NCI-H2081 (cell line): ENCODE results near the gene YTHDF1.
A peak's percentile ranks its signal among the peaks of the same experiment; 100 is the strongest.

Source experiments
- DNase-seq, 2 experiments: peaks; one replicate each; lab custom pipeline; 2025; lab: John Stamatoyannopoulos, UW

The YTHDF1 gene

DNA sequence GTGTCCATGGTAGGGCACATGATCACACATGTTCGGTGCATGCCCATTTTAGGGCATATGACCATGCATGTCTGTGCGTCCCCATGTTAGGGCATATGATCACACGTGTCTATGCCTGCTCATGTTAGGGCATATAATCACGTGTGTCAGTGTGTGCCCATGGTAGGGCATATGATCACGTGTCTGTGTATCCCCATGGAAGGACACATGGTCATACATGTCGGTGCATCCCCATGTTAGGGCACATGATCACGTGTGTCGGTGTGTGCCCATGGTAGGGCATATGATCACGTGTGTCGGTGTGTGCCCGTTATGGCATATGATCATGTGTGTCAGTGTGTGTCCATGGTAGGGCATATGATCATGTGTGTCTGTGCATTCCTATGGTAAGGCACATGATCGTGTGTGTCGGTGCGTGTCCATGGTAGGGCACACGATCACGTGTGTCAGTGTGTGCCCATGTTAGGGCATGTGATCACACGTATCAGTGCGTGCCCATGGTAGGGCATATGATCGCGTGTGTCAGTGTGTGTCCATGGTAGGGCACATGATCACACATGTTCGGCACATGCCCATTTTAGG is 30.6 kb downstream of the YTHDF1 start:
- no peak for DNase-seq

DNA sequence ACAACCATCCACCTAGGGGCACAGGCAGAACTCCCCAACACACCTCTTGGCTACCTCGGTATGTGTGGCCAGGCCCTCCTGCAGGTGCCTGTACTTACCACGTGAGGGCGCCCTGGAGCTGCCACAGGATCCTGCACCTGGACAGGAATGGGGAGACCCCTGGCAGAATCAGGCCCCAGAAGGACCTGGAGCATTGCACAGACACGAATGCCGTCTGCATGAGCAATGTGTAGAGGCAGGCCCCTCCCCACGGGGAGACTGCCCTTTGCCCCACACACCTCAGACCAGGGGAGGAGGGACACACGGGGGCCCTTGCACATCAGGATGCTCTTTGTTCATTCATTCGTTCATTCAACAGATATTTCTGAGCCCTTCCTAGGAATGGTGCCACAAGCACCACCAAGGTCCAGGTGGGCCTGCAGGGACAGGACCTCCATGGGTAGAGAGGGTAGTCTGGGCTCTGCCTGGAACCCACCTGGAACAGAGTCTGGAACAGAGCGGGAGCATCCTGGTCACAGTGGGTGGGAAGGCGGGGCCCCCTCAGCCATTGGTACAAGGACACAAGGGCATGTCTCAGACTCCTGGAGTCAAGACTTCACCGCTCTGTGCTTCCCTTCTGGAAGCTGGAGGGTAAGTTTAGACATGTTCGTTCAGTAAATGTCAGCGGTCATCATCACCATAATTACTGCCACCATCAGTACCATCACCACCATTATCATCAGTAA is 32.3 kb downstream of the YTHDF1 start:
- peak; percentile 40 to 48 for DNase-seq

- no peak for DNase-seq
These were observed 33.0 kb downstream of the YTHDF1 start for GRCh38 chr20:63182946-63183415.

GRCh38 chr20:63182425-63182824 is 33.5 kb downstream of the YTHDF1 start:
- no peak for DNase-seq

GRCh38 chr20:63181226-63181625 is 34.7 kb downstream of the YTHDF1 start:
- DNase-seq = no peak

DNA sequence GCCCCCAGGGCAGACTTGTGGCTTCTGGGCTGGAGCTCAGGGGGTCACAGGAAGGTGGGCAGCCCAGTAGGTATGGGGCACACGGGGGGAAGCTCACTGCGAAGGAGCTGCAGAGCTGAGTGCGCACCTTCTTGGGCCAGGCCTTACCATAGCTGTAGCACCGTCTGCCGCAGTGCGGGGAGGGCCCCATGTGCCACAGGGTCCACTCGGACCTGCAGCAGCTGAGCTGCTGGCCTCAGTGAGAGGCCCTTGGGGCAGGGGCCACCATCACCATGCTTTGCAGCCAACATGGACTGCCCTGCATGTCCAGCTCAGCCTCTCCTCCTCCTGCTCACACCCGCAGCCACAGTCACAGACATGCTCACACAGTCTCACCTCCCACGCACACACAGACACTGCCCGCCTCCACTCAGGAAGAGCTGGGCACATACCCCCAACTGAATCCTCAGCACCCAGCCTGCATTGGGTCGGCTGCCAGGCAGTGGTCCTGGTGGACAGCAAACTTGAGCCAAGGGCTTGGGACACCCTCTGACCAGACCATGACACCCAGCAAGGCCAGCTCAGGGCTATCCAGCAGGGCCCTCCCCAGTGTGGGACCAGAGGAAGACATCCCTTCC is 35.3 kb downstream of the YTHDF1 start:
- no peak for DNase-seq

DNA sequence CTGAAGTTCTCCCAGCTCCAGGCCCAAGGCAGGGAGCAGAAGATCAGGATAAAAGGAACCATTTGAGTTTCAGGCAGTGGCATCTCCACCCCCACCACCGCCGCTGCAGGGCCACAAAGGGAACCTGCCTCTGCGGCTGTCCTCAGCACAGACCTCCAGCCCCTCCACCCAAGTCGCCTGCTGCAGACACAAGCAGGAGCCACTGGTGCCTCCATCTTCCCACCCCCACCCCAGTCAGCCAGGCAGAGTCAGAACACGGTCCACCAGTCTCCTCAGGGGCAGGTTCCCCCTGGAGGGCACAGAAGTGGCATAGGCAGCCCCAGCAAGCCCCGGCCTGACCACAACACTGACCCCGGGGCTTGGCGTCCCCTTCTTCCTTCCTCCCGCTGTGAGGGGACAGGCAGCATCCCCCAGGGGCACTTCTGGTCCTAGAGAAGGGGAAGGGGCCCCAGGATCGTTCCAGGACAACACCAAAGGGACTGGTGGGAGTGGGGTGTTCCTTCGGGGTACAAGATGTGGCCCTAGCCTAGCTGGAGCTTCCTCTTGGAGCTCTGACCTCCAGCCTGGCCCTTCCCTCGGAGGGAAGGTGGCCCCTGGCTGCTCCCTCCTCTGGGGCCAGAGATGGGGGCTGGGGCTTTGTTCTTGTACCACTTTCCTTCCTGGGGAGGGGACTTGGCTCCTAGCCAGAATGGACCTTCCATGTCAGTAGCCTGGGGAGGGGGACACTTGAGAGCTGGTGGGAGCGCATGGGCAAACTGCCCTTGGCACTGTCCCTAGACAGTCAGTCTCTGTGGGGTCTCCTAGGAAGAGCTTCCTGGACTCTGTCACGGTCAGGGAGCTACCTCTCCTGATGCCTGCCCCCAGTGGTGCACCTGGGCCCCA is 36.0 kb downstream of the YTHDF1 start:
- no peak for DNase-seq

- DNase-seq = peak; percentile 28 to 36
These were observed 36.8 kb downstream of the YTHDF1 start for GRCh38 chr20:63178889-63179686.

DNA sequence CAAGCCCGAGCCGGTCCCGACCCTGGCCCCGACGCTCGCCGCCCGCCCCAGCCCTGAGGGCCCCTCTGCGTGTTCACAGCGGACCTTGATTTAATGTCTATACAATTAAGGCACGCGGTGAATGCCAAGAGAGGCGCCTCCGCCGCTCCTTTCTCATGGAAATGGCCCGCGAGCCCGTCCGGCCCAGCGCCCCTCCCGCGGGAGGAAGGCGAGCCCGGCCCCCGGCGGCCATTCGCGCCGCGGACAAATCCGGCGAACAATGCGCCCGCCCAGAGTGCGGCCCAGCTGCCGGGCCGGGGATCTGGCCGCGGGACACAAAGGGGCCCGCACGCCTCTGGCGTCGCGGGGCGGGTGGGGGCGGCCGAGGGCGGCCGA is 37.5 kb downstream of the YTHDF1 start:
- no peak for DNase-seq

GRCh38 chr20:63177785-63178445 is 38.0 kb downstream of the YTHDF1 start:
- no peak for DNase-seq

DNA sequence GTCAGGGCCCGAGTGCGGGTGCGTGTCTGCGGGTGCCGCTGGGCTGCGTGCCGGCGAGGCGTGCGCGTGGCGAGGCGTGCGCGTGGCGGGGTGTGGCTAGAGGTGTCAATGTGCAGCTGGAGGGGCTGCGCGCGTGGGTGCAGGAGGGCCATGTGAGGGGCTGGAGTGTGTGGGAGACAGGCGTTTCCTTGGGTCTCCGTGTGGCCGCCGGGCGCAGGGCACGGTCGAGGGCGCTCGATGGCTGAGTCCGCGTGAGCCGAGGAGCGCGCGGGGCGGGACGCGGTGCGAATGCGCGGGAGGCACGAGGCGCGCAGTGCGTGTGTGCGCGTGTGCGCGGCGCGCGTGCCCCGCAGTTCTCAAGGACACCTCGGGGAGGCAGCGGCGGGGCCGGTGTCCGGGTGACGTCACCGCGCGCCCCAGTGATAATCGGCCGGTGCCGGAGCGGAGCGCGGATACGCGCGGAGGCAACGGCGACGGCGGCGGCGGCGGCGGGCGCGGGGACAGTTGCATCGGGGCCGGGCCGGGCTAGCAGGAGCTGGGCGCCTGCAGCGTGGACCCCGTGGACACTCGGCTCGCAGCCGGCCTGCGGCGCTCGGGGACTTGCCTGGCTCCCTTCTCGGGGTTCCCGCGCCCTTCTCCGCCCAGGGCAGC is 38.7 kb downstream of the YTHDF1 start:
- no peak for DNase-seq

GRCh38 chr20:63176427-63177133 is 39.4 kb downstream of the YTHDF1 start:
- DNase-seq = no peak

GRCh38 chr20:63176034-63176426 is 39.9 kb downstream of the YTHDF1 start:
- DNase-seq = no peak

- no peak for DNase-seq
These were observed 40.7 kb downstream of the YTHDF1 start for GRCh38 chr20:63175038-63175895.

GRCh38 chr20:63174309-63175037 is 41.5 kb downstream of the YTHDF1 start:
- no peak for DNase-seq

DNA sequence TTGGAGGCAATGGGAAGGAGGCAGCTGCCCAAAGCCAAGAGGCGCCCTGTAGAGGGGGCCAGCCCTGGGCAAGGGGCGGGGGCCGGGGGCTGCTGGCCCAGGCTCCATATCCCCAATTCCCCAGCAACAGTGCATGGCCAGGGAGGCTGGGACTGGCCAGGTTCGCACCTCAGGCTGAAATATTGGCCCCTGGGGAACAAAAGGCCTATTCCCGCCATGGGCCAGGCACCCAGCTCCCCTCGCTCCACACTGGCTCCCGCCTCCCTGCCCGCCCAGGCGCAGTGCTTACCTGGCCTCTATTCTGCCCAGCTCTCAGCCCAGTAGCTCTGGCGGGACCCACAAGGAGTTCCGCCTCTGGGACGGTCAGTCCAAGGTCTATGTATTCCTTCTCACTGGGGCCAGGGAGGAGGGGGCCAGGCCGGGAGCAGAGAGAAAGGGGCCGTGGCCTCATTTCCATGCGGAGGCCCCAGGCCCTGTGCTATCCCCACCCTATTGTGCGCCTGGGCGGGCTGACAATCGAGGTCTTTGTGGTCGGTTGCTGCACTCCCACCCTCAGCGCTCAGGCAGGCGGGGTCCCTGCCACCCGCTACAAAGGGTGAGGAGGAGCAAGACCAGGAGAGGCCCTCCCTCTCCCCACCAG is 42.3 kb downstream of the YTHDF1 start:
- DNase-seq = no peak

DNA sequence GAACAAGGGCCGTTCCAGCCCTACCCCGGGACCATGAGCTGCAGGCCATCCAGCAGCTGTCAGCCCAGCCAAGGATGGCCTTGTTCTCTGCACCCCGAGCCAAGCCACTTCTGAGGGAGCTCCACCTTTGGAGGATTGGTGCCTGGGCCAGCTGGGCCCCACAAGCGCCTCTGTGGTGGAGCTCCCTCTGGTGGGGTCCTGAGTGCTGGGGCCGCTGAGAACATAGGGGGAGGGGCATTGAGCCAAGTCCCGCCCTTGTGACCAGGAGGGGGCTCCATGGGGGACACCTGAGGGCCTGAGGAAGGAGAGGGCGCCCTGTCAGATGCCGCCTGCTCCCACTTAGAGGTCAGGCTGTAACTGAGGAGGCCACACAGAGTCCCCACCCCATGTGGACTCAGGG is 43.2 kb downstream of the YTHDF1 start:
- DNase-seq = no peak

- DNase-seq = no peak
These were observed 43.9 kb downstream of the YTHDF1 start for GRCh38 chr20:63171991-63172390.
